Endothelial cell of umbilical vein (primary cell): ENCODE data around the gene OR2B6.

Source experiments
- CTCF ChIP-seq, 2 donors: IDR thresholded peaks; 1 replicate in 1 of 2; 2 replicates in 1 of 2; pipeline ENCODE4 v1.5.1; 2011; ENCODE audit warnings: low read length in 2 of 2, mild to moderate bottlenecking in 2 of 2, moderate library complexity in 2 of 2, control low read depth in 1 of 2, inconsistent platforms in 1 of 2, low read depth in 1 of 2; ENCODE audit not compliant: insufficient read depth in 1 of 2; ENCODE audit errors: extremely low read depth in 1 of 2
- FOS ChIP-seq: IDR thresholded peaks from 2 replicates; pipeline ENCODE4 v1.6.1; 2011; ENCODE audit warnings: mild to moderate bottlenecking, low read length, moderate library complexity, borderline replicate concordance; ENCODE audit not compliant: insufficient read depth
- MAX ChIP-seq: IDR thresholded peaks from 2 replicates; pipeline ENCODE4 v1.6.1; 2011; ENCODE audit not compliant: insufficient read depth, insufficient read length
- MYC ChIP-seq: IDR thresholded peaks from one replicate; pipeline ENCODE4 v1.6.1; 2011; ENCODE audit warnings: mild to moderate bottlenecking, low read depth, low read length

GRCh38 chr6:27994616-27995015 is 37.6 kb downstream of the OR2B6 start:
- TF ChIP-seq MAX = no peak
- no peak for TF ChIP-seq CTCF (IDR thresholded peaks at IDR 0.05; ENCODE audit: extremely low read depth in 1 of 2, insufficient read depth in 1 of 2, low read depth in 1 of 2, low read length in 2 of 2)
- no peak for TF ChIP-seq FOS
- no peak for TF ChIP-seq MYC
